HG03175 (cell line): ENCODE results near the gene SND1.
"Not testable (repeated sequence)": the region's sequence is repeated elsewhere in the genome, so short reads cannot be mapped to it uniquely, and the experiment has no call there.

Experiments used
- ATAC-seq: cut with Tn5 transposase; IDR thresholded peaks from one replicate; pipeline ENCODE4 v1.9.1; 2021; ENCODE audit warnings: mild to moderate bottlenecking, moderate library complexity; ENCODE audit not compliant: unreplicated experiment

Gene SND1

GRCh38 chr7:127652333-127653248 lies 597 bp downstream of the SND1 start:
- ATAC-seq = peak; percentile 18

DNA sequence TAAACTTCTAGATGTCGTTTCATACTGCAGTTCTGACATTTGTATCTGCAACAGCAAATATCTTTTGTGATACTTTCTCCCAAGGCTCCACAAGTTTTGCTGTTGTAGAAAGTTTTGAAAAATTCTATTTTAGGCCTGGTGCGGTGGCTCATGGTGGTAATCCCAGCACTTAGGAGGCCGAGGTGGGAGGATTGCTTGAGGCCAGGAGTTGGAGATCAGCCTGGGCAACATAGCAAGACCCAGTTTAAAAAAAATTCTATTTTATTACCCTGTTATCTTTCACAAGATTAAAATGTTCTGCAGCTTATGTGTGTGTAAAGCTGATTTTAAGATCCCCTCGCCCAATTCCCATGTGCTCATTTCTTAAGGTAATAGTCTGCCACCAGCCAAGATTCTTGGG lies 1.4 kb downstream of the SND1 start:
- ATAC-seq = no peak

GRCh38 chr7:127654404-127655394 lies 2.7 kb downstream of the SND1 start:
- no peak for ATAC-seq

DNA sequence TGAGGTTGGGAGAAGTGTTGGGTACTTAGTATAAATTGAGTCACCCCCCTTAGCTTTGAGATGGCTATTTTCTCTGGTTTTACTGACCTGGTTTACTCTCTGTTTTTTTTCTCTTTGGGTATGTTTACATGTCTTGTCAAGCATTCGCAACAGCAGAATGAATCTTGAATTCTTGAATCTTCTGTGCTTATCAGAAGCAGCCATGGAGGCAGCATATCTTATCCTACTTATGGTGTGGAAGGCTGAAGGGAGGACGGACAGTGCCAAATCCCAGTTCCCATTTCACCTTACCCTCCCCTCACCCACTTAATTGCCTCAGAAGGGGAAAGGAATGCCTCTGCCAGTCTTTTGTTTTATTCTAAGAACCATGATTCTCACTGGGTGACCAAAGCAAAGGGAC lies 3.7 kb downstream of the SND1 start:
- no peak for ATAC-seq

DNA sequence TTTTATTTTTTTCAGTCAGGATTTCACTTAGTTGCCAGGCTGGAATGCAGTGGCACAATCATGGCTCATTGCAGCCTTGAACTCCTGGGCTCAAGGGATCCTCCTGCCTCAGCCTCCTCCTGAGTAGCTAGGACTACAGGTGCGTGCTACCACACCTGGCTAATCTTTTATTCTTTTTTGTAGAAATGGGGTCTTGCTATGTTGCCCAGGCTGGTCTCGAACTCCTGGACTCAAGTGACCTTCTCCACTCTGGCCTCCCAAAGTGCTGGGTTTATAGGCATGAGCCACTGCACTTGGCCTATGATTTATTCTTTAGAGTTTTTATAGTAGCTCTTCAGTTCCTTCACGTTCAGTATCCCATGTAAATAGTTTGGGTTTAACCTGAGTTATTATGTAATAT lies 5.5 kb downstream of the SND1 start:
- ATAC-seq = no peak

GRCh38 chr7:127658970-127659630 lies 7.1 kb downstream of the SND1 start:
- ATAC-seq = no peak

GRCh38 chr7:127665922-127666321 lies 13.9 kb downstream of the SND1 start:
- ATAC-seq = no peak

- no peak for ATAC-seq
Measured at GRCh38 chr7:127666602-127667001, 14.6 kb downstream of the SND1 start.

- no peak for ATAC-seq
Measured at GRCh38 chr7:127667017-127667670, 15.2 kb downstream of the SND1 start.

GRCh38 chr7:127667759-127668530 lies 16.0 kb downstream of the SND1 start:
- no peak for ATAC-seq

- ATAC-seq = no peak
Measured at GRCh38 chr7:127671341-127671740, 19.3 kb downstream of the SND1 start.

- ATAC-seq = no peak
Measured at GRCh38 chr7:127673902-127674301, 21.9 kb downstream of the SND1 start.

- ATAC-seq = no peak
Measured at GRCh38 chr7:127674361-127674760, 22.4 kb downstream of the SND1 start.

GRCh38 chr7:127674923-127675322 lies 22.9 kb downstream of the SND1 start:
- not testable (repeated sequence) for ATAC-seq

GRCh38 chr7:127675721-127676120 lies 23.7 kb downstream of the SND1 start:
- ATAC-seq = no peak

DNA sequence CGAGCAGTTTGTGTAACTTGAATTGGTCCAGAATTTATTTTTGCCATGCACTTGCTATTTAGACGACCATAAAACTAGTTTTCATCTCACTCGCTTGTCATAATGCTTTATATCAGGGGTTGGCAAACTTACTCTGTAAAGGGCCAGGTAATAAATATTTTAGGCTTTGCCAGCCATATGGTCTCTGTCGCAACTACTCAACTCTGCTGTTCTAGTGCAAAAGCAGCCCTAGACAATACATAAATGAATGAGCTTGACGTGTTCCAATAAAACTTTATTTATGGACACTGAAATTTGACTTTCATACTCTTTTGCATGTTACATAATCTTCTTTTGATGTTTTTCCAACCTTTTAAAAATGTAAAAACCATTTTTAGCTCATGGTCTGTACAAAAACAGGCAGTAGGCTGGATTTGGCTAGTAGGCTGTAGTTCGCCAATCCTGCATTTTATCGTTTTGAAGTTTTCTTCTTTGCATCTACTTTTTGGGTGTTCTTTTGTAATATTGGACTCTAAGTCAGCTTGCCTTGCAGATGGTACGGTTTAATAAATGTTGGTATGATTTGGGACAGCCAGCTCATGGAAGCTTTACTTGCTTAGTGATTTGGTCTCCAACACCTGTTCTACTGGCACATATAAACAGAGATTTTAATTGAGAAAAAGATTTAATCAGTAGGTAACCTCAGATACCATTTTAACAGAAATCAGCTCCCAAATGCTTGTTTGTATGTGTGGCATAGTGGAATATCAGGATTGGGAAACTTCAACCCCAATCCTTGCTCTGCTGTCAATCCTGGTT lies 25.6 kb downstream of the SND1 start:
- ATAC-seq = no peak

- no peak for ATAC-seq
Measured at GRCh38 chr7:127678337-127678736, 26.3 kb downstream of the SND1 start.

DNA sequence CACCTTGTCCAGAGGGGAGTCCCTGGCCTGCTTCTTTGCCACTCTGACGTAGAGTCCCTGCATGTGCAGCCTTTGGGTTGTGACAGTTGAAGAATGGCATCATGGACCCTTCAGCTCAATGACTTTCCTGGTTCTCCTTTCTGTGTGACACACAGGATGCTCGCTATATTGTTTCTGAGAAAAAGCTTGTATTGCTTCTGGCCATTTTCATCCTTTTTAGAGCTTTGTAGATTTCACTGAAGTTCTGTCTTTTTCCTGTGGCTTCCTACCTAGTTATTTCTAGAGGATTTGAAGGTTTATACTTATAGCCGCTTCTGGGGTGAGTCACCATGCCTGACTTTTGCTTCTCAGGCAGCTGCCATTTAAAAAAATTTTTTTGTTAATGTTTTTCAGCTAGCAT lies 27.0 kb downstream of the SND1 start:
- peak; percentile 61 for ATAC-seq

DNA sequence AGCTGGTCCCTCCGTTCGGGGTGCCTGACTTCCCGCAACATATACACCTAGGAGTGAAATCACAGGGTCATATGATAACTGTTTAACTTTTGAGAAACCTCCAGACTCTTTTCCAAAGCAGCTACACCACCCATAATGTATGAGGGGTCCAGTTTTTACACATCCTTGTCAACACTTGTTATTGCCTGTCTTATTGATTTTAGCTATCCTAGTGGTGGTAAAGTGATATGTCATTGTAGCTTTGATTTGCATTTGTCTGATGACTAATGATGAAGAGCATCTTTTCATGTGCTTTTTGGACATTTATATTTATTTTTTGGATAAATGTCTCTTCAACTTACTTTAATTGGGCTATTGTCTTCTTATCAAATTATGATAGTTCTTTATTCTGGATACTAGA lies 29.0 kb downstream of the SND1 start:
- no peak for ATAC-seq
